NCI-H1694 treated with DMSO at 0.1 percent for 48 hours (cell line): ENCODE measurements around the gene LMOD1.
"Not testable (repeated sequence)": the region's sequence is repeated elsewhere in the genome, so short reads cannot be mapped to it uniquely, and the experiment has no call there.

ENCODE experiments used
- DNase-seq: peaks from one replicate; lab custom pipeline; 2025; lab: John Stamatoyannopoulos, UW

LMOD1 gene

GRCh38 chr1:201946224-201946908 lies at the start of gene LMOD1:
TSS of gene LMOD1 (minus strand) at chr1:201946548. CDS start at chr1:201946340, 208 bp downstream.
- no peak for DNase-seq

- no peak for DNase-seq
Observed at GRCh38 chr1:201990427-201990826, 44.1 kb upstream of the LMOD1 start.

GRCh38 chr1:201989354-201990128 lies 43.2 kb upstream of the LMOD1 start:
- DNase-seq: no peak

GRCh38 chr1:201988601-201989000 lies 42.3 kb upstream of the LMOD1 start:
- no peak for DNase-seq

GRCh38 chr1:201985355-201985754 lies 39.0 kb upstream of the LMOD1 start:
- DNase-seq: no peak

GRCh38 chr1:201984446-201984845 lies 38.1 kb upstream of the LMOD1 start:
- no peak for DNase-seq

GRCh38 chr1:201983380-201983805 lies 37.0 kb upstream of the LMOD1 start:
- DNase-seq: no peak

- peak; percentile 30 for DNase-seq
Observed at GRCh38 chr1:201982623-201983379, 36.5 kb upstream of the LMOD1 start, which contains the start of gene RNPEP. TSS of gene RNPEP (plus strand) at chr1:201982648. CDS start at chr1:201982667, 19 bp downstream.

GRCh38 chr1:201982082-201982622 lies 35.8 kb upstream of the LMOD1 start:
- no peak for DNase-seq

- DNase-seq: peak; percentile 39
Observed at GRCh38 chr1:201970334-201971159, 24.2 kb upstream of the LMOD1 start.

GRCh38 chr1:201968202-201968925 lies 22.0 kb upstream of the LMOD1 start:
- DNase-seq: no peak

GRCh38 chr1:201966171-201966570 lies 19.8 kb upstream of the LMOD1 start:
- DNase-seq: no peak

GRCh38 chr1:201964261-201964660 lies 17.9 kb upstream of the LMOD1 start:
- no peak for DNase-seq

- DNase-seq: not testable (repeated sequence)
Observed at GRCh38 chr1:201962382-201962781, 16.0 kb upstream of the LMOD1 start.

- no peak for DNase-seq
Observed at GRCh38 chr1:201958348-201958747, 12.0 kb upstream of the LMOD1 start.

GRCh38 chr1:201955729-201956143 lies 9.4 kb upstream of the LMOD1 start:
- no peak for DNase-seq

- peak; percentile 94 for DNase-seq
Observed at GRCh38 chr1:201955009-201955728, 8.8 kb upstream of the LMOD1 start, which contains the start of gene TIMM17A. TSS of gene TIMM17A (plus strand) at chr1:201955503. CDS start at chr1:201955527, 24 bp downstream.

GRCh38 chr1:201954263-201955008 lies 8.1 kb upstream of the LMOD1 start:
- DNase-seq: no peak

GRCh38 chr1:201949491-201949890 lies 3.1 kb upstream of the LMOD1 start:
- DNase-seq: no peak
